NCI-H2196 treated with DMSO at 0.1 percent for 48 hours (cell line): ENCODE results near the gene NTNG2.

ENCODE experiments used
- DNase-seq: peaks from one replicate; lab custom pipeline; 2025; ENCODE audit not compliant: unreplicated experiment; lab: John Stamatoyannopoulos, UW

The NTNG2 gene

DNA sequence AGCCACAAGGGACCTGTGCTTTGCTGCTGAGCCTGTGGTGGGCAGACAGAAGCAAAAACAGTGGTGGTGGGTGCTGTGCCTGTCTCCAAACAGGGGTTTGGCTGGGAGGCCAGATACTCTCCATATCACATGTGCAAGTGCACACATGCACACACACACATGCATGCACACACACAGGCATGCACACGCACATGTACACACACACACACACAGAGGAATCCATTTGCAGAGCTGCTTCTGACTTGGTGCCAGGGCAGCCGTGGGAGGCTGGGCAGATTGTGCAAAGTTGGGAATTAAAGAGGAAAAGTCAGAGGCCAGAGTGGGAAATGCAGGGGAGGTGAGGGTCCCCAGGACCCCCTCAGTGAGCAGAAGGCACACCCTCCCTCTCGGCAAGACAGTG lies 71.3 kb downstream of the NTNG2 start:
- DNase-seq, result no peak

- DNase-seq, result no peak
Observed at GRCh38 chr9:132234535-132234934, 72.7 kb downstream of the NTNG2 start.

DNA sequence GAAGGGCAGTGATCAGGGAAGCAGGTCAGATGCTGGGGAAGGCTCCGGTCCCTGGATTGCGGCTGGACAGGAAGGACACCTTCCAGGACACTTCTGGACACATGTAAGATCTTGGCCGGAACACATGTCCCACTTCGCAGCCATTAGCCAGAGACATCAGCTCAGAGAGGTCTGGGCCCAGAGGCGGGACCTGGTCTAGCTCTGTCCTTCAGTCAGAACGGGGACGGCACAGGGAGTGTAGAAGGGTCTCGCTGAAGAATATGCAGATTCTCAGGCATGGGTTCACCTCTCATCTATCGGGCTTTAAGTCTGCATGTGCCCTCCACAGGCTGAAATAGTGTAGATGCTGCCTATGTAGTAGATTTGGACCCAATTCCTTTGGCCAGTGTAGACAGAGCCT lies 73.3 kb downstream of the NTNG2 start:
- no peak for DNase-seq

DNA sequence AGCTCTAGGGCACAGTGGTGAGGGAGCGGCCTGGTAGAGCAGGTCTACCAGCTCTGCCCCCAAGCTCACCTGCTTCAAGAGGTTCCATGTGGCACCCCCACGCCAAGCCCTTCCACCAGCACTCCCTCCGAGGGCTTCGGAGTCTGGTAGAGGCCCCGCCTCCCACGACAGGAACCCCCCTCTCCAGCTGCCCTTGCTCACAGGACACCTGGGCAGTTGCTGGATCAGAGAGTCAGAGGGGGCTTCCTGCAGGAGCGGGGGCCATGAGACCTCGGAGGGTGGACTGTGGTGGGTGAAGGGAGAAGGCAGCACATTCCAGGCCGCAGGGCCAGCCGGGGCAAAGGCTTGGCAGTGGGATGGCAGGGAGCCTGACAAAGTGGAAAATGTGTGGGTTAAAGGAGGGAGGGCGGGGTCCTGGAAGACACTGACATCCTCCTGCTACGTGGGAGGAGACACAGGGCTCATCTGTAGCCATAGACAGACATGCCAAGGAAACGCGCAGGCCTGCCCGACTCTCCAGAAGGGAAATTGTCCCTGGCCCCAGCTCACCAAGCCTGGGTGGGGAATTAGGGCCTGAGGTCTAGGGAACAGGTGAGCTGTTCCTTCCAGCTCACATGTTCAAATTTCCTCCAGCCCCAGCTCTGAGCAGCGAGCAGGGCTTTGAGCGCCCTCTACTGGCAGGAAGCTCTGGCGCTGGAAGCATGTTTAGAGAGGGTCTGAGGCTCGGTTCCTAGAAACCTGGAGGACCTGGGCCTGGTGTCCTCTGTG lies 74.2 kb downstream of the NTNG2 start:
- DNase-seq, result peak; percentile 72

- DNase-seq, result no peak
Observed at GRCh38 chr9:132236662-132237311, 74.9 kb downstream of the NTNG2 start.

GRCh38 chr9:132237481-132237880 lies 75.6 kb downstream of the NTNG2 start:
- no peak for DNase-seq

DNA sequence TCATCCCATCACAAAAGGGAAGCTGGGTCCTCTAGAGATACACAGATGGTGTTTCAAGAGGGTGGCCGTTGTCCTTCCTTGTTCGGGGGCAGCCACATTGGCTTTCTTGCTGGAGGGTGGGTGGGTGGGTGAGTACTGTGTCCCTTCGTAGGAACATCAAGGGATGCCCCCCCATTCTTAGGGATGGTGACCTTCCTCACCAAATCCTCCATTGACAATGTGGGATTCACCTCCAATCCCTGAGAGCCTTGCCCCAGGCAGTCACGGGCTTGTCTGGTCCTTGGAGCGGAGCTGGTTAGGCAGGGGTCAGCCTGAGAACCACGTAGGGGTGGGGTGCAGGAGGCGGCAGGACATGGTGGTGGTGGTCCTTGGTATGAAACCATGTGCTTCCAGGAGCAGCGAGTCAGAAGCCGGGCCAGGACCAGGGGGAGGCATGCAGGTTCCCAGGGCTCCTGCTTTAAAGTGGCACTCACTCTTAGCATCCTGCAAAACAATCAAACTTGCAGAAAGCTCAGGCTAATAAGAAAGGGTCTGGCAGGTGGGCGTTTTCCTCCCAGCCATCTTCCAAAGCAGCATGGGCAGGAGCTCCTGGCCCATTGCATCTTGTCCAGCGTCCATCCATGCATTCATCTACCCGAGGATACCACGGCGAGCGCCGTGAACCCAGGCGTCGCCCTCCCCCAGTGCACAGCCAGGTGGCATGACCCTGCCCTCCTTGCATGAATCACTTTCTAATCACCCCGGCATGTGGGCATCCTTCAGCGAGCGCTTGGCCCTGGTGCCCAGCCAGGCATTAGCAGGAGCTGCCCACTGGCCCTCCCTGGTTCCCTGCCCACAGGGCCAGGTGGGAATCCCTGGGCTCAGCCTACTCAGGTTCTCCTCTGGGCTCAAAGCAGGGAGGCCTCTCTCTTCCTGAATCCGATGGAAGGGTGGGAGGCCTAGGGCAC lies 76.4 kb downstream of the NTNG2 start:
- DNase-seq, result no peak

DNA sequence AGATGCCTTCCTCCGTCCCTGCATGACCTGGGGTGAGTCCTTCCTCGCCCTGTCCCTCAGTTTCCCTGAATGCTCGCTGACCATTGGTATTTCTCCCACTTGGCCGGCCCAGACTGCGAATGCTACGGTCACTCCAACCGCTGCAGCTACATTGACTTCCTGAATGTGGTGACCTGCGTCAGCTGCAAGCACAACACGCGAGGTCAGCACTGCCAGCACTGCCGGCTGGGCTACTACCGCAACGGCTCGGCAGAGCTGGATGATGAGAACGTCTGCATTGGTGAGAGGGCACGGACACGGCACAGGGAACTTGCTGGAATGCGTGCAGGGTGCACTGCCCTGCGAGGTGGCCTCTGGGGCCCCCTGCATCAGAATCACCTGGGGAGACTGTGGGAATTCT lies 77.1 kb downstream of the NTNG2 start:
- no peak for DNase-seq

GRCh38 chr9:132239518-132239917 lies 77.7 kb downstream of the NTNG2 start:
- no peak for DNase-seq

DNA sequence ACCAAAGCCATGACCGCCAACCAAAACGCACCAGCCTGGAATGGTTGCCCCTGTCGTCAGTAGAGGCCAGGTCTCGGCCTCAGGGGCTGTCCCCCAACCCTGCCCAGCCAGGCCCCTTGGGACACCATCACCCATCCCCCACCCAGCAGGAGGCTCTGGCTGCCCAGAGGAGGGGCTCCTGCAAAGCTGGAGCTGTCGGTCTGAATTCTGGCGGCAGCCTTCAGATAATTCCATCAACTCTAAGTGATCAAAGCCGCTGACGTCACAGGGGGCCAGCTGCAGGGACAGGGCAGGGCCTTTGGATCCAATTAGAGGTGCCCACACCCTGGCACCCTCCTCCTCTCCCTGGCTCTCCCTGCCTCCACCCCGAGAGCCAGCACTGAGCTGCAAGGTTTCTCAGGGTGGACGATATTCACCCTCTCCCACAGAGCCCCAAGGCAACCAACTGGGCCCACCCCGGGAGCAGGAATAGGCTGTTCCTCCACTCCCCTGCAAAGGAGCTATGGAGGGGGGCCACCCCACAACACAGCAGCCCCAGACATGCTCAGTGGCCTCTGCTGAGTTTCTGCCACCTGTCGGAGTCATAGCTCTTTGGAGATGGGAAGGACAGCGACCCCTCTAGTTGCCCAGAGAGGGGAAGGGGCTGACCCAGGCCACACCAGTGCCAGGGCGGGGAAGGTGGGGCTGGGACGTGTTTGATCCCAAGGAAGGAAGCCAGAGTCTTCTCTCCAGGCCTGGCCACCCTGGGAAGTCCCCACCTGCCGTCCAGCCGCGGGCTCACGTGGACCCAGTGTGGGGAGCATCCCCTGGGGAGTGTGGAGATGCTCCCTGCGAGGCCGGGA lies 78.4 kb downstream of the NTNG2 start:
- DNase-seq, result no peak

DNA sequence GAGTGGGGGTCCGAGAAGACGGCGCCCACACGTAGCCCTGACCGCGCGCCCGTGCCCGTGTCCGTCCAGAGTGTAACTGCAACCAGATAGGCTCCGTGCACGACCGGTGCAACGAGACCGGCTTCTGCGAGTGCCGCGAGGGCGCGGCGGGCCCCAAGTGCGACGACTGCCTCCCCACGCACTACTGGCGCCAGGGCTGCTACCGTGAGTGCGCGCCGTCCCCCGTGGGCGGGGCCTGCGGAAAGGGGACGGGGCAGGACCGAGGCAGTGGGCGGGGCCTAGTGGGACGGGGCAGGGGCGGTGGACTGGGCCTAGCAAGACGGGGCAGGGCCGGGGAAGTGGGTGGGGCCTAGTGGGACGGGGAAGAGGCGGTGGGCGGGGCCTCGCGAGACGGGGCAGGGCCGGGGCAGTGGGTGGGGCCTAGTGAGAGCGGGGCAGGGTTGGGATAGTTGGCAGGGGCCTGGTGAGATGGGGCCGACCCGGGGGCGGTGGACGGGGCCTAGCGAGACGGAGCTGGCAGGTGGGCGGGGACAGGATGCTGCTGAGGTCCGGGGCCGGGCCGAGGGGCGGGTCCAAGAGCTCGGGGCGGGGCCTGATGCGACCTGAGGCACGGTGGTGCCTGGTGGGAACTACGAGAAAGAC lies 79.1 kb downstream of the NTNG2 start:
- peak; percentile 96 for DNase-seq

GRCh38 chr9:132241483-132241839 lies 79.6 kb downstream of the NTNG2 start:
- DNase-seq, result no peak

DNA sequence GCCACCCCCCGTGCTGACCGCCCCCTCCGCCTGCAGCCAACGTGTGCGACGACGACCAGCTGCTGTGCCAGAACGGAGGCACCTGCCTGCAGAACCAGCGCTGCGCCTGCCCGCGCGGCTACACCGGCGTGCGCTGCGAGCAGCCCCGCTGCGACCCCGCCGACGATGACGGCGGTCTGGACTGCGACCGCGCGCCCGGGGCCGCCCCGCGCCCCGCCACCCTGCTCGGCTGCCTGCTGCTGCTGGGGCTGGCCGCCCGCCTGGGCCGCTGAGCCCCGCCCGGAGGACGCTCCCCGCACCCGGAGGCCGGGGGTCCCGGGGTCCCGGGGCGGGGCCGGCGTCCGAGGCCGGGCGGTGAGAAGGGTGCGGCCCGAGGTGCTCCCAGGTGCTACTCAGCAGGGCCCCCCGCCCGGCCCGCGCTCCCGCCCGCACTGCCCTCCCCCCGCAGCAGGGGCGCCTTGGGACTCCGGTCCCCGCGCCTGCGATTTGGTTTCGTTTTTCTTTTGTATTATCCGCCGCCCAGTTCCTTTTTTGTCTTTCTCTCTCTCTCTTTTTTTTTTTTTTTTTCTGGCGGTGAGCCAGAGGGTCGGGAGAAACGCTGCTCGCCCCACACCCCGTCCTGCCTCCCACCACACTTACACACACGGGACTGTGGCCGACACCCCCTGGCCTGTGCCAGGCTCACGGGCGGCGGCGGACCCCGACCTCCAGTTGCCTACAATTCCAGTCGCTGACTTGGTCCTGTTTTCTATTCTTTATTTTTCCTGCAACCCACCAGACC lies 80.2 kb downstream of the NTNG2 start:
- no peak for DNase-seq

GRCh38 chr9:132242621-132243155 lies 80.8 kb downstream of the NTNG2 start:
- DNase-seq, result no peak

- no peak for DNase-seq
Observed at GRCh38 chr9:132243156-132244074, 81.6 kb downstream of the NTNG2 start.

GRCh38 chr9:132244582-132245455 lies 83.0 kb downstream of the NTNG2 start:
- DNase-seq, result no peak

DNA sequence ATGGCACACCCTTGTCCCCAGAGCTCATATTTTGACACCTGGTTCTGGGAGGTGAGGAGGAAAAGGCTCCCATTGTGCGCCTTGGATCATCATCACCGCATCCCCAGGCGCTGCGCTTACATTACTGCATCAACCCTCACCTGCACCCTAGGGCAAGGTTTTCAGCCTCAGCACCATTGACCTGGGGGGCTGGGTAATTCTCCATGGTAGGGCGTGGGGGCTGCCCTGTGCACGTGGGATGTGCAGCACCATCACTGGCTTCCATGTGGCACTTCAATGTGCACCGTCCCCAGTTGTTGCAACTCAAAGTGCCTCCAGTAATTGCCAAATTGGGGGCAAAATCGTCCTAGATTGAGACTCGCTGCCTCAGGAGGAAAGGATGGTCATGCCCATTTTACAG lies 83.6 kb downstream of the NTNG2 start:
- no peak for DNase-seq
